Measurements from ENCODE around the gene PLEKHH3.
"Not testable (repeated sequence)": the region's sequence is repeated elsewhere in the genome, so short reads cannot be mapped to it uniquely, and the experiment has no call there.

PLEKHH3 gene

DNA sequence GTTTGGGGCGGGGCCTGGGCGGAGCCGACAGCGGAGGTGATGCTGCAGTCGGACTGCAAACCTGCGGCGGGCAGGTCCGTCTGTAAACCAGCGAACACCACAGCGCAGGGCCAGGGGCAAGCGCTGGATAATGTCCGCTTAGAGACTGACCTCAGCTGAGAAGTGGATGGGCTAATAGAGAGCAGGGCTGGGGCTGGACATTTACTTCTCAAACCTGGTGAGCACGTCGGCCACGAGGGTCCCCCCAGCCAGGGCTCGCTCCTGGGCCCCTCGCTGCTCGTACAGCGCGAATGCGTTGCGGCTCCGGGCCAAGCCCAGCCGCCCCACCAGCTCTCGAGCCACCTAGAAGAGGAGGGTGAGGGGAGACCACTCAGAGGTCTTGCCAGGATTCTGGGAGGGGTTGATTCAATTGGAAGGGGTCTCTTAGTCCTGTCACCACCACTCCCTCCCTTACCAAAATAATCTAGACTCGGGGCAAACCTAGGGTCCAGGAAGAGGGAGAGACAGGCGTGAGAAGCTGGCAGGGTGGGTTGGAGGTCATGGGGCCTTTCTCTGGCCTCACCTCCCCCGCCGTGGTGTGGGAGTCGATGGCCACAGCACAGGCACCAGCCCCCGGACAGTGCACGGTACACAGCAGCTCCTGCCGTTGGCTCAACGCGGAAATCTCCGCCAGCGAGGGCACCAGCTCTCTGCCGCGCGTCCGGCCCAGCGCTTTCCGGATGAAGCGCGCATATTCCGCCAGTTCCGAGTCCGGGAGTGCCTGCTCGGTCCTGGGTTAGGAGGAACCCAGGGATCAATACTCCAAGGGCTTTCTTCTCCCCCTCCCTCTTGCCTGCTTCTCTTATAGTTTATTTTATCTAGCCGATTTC lies 5.8 kb downstream of the PLEKHH3 start:
- no peak for DNase-seq (ENCODE audit: low read depth in 2 of 2)

DNA sequence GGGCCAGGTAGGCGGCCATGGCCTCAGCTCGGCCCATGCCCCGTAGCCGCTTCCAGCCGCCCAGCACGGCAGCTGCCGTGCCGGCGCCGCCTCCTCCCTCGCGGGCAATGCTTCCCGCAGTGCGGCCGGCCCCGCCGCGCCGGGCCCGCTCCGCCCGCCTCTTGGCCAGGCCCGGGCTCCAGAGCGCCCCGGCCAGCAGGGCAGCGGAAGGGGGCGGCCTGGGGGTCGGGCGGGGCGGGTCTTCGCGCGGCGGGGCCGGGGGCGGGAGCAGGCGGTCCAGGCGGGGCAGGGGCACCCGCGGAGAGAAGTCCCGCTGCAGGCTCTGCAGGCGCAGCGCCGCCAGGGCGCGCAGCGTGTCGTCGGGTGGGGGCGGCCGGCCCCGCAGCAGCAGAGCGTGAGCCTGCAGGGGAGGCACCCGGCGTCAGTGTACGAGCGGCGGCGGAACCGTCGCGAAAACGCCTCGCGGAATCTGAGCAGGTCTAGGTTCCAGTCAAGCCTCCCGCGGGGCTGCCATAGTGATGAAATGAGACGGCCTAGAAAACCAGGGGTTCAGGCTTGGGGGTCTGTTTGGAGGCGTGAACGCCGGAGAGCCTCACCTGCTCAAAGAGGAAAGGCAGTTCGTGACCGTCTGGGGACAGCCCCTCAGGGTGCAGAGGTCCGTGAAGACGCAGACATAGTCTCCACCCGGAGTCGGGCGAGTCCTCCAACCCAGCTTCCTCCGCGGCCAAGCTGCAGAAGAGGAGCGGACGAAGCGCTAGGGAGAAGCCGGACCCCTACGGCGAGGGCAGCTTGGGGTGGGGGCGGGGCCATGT lies 6.6 kb downstream of the PLEKHH3 start:
- DNase-seq (ENCODE audit: low read depth in 2 of 2), result no peak

DNA sequence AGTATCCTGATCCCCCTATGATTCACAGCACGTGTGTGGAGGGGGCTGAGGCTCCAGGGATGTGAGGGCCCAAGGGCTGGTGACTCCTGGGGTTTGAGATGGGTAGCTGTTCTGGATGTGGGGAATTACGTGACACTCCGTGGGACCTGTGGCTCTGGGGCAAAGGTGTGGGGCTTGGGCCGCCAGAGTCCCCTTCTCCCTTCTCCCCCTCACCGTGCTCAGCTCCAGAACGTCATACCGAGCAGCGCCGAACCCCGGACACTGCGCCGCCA lies 7.2 kb downstream of the PLEKHH3 start:
- DNase-seq (ENCODE audit: low read depth in 2 of 2), result no peak

DNA sequence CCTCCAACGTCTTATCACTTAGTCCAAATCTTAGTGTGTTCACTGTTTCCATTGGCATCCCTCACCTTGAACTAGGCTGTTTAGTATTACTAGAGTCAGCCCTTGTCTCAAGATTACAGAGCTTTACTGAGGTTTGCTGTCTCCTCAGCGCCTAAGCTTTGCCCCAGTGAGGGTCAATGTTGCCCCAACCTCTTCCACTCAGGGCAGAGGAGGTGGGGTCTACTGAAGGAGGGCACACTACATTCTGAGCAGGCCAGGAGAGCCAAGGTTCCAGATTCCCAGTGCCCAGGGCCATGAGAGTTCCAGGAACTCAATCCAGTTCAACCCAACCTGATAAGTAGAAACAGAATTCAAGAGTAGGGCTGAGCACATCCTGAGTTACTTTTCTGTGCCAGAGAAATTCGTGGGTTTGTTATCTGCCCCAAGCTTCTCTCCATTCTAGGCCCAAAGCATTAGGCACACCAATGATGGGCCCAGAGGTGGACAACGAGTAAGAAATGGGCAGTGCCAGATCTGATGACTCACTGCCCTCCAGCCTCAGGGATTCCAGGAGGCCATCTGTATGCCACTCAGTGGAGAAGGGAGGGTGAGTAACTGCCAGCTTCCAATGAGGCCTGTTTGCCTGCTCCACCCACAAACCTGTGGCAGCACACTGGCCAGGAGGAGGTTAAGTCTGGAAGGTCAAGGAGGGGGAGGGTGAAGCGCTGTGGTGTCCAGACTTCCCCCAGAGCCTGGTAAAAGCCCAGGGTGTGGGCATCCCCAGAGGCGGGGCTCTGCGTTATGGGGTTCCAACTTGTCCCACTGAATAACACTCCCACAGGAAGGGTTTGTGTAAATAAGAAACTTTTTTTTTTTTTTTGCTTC lies 9.5 kb downstream of the PLEKHH3 start:
- DNase-seq (ENCODE audit: low read depth in 2 of 2), result no peak

DNA sequence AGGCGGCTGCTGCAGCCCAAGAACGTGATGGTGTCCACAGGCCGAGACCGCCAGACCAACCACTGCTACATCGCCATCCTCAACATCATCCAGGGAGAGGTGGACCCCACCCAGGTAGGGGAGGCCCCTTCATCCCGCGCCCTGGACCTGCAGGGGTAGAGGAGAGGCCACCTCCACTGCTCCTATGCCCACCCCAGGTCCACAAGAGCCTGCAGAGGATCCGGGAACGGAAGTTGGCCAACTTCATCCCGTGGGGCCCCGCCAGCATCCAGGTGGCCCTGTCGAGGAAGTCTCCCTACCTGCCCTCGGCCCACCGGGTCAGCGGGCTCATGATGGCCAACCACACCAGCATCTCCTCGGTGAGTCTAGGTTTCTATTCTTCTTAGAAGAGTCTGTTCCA lies 10.7 kb downstream of the PLEKHH3 start:
- not testable (repeated sequence) for DNase-seq (ENCODE audit: low read depth in 2 of 2)

DNA sequence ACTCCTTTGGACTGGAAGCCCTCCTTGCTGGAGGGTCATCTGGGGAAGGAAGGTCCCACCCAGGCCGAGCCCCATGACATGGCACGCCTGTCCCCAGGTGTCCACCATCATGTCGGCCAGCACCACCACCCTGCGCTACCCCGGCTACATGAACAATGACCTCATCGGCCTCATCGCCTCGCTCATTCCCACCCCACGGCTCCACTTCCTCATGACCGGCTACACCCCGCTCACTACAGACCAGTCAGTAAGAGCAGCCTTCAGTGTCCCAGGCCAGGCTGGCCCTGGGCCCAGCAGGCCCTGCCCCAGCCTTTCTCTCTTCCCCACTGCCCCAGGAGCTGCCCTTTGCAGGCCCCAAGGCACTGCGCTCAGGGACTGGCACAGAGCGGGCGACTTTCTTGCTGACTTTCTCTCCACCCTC lies 11.2 kb downstream of the PLEKHH3 start:
- DNase-seq (ENCODE audit: low read depth in 2 of 2), result no peak

DNA sequence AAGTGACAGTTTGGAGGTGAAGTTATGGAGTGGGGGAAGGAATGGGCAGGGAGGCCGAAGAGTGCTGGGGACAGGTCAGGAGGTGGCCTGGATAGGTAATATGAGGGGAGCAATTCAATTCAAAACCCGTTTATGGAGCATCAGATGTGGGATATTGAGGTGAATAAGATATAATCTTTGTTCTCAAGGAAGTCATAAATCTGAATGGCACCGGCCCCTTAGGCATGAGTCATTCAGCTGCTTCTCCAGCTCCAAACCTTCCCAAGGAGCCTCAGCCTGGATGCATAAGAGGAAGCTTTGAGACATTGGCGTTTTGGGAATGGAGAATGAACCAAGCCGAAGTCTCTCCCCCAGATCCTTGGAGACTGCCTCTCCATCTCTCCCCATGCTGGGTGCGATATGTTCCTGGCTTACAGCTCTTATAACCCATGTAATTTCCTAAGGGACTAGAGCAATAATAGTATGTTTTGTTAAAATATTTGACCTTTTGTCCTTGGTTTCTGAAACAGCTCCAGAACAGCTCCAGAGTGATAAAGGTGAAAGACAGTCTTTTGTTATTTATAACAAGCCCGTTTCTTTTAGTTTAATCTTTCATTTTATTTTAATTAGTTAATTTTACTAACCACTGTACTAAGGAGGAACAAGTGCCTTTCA lies 16.0 kb downstream of the PLEKHH3 start:
- DNase-seq (ENCODE audit: low read depth in 2 of 2), result peak; percentile 51 to 62

DNA sequence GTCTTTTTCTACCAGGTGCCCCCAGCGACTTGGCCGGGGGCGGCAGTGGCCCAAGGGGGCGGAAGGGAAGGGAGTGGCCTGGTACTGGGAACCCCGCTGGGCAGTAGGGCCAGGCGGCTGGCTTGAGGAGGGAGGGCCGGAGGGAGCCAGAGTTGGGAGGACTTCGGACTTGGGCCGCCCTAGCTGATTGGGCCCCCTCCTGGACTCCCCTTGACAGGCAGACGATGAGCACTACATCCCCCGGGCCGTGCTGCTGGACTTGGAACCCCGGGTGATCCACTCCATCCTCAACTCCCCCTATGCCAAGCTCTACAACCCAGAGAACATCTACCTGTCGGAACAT lies 16.9 kb downstream of the PLEKHH3 start:
- not testable (repeated sequence) for DNase-seq (ENCODE audit: low read depth in 2 of 2)

DNA sequence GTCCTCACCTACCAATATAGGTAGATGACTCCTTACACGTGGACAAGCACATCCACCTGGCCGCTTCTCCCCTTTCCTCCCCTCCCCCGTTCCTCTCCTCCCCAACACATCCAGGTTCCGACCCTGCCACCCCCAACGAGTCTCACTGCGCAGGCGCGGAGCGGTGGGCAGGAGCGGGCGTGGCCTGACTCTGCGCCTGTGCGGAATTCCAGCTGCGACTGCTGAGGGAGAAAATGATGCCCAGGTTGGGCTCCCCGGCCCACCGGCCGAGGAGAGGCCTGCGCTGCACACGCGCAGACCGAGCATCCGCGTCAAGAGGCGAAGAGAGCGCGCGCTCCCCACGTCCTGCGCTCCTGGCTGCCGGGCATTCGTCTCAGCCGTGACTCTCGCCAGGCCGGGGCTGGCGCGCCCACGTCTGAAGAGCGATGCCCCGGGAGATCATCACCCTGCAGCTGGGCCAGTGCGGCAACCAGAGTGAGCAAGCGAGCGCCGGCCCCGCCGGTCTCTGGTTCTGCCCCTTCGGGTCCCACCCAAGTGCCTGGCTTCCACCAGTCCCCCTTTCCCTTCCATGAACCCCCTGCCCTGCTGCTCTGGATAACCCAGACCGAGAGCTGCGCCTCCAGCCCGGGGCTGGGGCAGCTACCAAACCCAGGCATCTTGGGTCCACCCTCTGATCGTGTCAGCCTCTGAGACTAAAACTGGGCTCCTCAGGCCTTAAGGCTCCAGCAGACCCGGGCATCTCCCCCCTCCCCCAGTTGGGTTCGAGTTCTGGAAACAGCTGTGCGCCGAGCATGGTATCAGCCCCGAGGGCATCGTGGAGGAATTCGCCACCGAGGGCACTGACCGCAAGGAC lies 17.5 kb downstream of the PLEKHH3 start, which contains the start of gene TUBG2:
Gene TUBG2 (plus strand): TSS at position 206 of the 853 bp plus-strand sequence. CDS start 220 bp downstream, at position 426.
- peak; percentile 80 to 83 for DNase-seq (ENCODE audit: low read depth in 2 of 2)

DNA sequence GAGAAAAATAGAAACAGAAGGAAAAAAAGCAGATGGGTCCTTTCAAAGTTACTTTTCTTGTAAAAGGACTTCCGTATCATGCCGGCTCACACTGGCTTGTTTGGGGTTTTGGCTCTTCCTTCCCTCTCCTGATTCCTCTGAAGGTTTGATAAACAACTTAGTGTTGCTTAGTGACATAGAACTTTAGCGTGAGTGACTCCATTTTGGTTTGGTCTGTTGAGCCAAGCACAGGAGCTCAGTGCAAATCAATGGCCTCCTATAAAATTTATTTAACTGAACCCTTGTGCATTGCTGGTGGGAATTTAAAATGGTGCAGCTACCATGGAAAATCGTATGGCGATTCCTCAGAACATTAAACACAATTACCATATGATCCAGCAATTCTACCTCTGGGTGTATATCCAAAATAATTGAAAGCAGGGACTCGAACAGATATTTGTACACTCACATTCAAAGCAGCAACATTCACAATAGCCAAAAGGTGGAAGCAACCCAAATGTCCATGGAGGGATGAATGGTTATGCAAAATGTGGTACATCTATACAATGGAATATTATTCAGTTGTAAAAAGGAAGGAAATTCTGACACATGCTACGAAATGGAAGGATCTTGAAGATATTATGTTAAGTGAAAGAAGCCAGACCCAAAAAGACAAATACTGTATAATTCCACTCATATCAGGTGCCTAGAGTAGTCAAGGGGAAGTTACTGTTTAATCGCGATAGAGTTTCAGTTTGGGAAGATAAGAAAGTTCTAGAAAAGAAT lies 18.8 kb downstream of the PLEKHH3 start:
- DNase-seq (ENCODE audit: low read depth in 2 of 2), result no peak

DNA sequence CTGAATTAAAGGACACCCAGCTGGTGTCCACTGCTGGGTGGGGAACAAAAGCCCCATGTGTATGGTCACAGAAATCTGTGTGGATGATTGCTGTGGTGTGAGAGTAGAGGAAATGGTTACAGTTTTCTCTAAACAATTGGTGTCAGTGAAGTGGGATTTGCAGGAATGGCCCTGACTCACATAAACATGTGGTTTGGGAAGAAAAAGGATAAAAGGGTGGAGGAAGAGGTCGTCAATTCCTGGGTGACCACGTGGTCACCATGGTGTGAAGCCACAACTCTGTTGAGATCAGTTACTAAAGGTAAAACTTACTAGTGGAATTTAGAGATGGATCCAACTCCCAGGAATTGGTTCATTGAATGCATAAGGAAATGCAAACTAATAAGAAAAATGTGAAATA lies 21.3 kb downstream of the PLEKHH3 start:
- no peak for DNase-seq (ENCODE audit: low read depth in 2 of 2)

DNA sequence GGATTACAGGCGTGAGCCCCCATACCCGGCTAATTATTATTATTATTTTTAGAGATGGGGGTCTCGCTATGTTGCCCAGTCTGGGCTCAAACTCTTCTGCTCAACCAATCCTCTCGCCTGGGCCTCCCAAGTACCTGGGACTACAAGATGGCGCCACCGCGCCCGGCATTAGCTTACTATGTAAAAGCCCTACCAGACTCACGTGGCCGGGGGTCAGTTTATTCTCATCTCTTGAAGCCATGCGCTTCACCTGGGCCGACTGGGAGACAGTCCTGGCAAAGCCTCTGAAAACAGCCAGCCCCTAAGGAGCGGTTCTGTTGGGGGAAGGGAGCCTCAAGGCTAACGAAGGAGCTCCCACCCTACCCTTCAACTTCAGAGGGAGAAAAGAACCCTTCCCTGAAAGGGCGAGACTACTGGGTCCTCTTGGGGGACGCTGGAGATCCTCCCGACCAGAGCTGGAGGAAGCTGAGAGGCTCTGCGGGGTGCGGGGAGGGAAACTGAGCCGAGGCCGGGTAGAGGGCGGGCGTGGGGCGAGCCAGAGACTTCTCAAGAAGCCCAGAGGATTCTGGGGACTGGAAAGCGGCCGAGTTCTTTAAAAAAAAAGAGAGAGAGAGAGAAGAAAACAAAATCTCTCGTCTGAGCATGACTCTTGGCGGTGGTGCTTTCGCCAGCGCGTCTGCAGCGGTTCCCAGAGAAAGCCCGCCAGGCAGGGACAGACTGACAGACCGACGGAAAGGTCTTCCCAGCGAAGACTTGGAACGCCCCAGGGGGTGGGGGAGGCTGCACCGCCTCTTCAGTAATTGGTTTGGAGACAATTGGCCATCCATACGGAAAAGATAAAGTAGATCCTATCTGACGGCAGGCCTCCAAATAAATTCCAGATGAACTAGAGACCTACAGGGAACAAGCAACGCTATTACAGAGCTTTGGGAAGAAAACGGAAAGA lies 23.3 kb downstream of the PLEKHH3 start:
- peak; percentile 74 to 80 for DNase-seq (ENCODE audit: low read depth in 2 of 2)

DNA sequence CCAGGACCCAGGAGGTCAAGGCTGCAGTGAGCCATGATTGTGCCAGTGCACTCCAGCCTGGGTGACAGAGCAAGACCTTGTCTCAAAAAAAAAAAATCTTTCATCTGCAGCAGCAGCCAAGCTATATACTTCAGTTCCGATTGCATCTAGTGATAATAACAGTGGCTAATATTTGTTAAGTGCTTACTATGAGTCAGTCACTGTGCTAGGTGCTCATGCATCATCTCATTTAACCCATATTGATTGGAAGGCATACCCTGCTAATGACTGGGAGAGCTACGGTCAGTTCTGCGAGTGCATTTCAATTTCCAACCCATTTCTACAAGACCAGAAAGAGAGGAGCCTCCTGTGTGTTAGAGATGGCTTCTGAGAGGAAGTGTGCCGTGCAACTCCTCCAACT lies 25.4 kb downstream of the PLEKHH3 start:
- DNase-seq (ENCODE audit: low read depth in 2 of 2), result no peak

DNA sequence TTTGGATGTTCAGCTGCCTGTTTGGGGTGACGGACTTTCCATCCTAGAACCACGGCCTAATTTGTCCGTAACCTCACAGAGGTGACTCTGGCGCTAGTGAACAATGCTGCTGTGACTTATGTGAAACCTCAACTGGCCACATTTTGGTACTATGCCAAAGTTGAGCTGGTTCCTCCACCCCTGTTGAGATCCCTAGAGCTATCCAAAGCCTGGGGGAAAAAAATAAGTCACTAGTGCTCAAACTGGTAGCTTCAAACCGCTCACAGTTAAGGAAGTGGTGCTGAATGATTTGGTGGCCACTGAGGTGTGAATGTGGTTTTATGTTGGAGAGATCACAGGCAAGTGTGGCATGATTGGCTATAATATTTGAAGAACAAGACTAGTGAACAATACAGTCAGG lies 29.0 kb downstream of the PLEKHH3 start:
- DNase-seq (ENCODE audit: low read depth in 2 of 2), result no peak

DNA sequence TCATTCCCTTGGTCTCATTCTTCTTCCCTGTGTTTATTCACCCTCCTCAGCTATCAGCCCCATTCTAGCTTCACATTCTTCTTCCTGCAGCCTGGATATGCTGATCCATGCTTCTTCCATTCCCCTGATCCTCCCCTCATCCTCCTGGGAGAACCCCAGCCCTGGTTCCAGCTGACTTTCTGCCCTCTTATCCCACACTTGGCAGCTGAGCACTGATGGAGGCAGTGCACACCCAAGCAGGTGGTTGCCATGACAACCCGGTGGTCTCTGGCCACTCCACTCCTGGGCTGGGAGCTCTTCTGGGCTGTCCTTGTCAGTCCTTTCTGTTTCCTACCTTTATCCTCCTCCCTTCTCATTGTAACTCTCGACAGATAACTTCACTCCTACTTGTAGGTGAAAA lies 34.5 kb downstream of the PLEKHH3 start:
- no peak for DNase-seq (ENCODE audit: low read depth in 2 of 2)

DNA sequence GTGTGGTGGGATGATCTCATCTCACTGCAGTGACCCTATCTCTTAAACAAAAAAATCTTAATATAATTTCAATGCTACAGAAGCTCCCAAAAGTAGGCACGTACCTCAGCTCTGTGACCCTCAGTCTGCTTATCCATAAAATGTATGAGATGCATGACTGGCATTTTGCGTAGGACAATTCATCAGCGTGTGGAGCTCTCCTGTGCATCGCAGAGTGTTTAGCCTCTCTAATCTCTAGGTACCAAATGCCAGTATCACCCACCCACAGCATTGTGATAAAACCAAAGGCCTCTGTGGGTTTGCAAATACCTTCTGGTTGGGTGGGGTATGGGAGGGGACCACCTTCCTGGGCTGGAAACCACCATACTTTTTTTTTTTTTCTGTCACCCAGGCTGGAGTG lies 36.7 kb downstream of the PLEKHH3 start:
- no peak for DNase-seq (ENCODE audit: low read depth in 2 of 2)

DNA sequence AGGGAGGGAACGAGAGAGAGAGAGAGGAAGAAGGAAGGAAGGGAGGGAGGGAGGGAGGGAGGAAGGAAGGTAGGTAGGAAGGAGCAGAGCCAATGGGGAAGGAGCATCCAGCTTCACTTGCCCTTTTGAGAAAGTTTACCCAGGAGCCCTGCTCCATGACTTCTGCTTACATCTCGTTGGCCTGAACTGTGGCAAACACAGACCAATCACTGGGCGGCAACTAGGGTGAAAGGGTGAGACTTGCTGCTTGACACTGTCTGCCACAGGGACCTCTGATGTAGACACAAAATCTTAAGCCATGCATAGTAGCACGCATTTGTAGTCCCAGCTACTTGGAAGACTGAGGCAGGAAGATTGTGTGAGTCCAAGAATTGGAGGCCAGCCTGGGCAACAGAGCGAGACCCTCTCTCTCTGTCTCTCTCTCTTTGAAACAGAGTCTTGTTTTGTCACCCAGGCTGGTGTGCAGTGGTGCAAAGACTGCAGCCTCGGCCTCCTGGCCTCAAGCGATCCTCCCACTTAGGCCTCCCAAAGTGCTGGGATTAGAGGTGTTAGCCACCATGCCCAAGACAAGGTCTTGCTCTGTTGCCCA lies 37.2 kb downstream of the PLEKHH3 start:
- DNase-seq (ENCODE audit: low read depth in 2 of 2), result no peak

DNA sequence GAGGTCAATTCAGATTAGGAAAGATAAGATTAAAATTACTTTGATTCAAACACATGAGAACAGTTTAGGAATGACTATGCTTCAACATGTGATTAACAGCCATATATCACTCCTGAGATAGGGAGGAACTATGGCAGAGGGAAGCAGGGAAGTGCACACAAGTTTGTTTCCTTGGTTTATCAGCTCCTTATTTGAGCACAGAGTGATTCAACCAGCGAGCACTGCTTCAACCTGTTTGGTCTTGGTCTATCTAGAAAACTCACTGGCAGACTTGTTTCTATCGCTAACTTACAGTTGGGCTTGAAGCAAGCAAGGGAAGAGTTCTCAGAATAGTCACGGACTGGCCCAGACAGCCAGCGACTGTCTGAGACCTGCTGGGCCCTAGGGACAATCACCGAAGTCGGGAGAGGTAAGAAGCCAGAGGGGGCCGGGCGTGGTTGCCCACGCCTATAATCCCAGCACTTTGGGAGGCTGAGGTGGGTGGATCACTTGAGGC lies 43.8 kb downstream of the PLEKHH3 start:
- no peak for DNase-seq (ENCODE audit: low read depth in 2 of 2)
